HepG2 (cell line): ENCODE results near the gene RNPS1.

ENCODE experiments used
- KLF16 ChIP-seq, 2 experiments: sonication (generic) in 1 of 2; formaldehyde crosslinking in 1 of 2; IDR thresholded peaks; 2 replicates each; pipeline versions ENCODE4 v1.6.1 to v1.8.0; 2016 to 2023; ENCODE audit warnings: missing genetic modification reagents in 2 of 2, missing compliant biosample characterization in 1 of 2
- MEIS2 ChIP-seq: sonication (generic); formaldehyde crosslinking; IDR thresholded peaks from 2 replicates; pipeline ENCODE4 v1.9.0; 2021; ENCODE audit warnings: mild to moderate bottlenecking, missing genetic modification reagents
- RARA ChIP-seq: IDR thresholded peaks from 2 replicates; pipeline ENCODE4 v1.6.1; 2016; ENCODE audit warnings: missing genetic modification reagents, missing compliant biosample characterization
- ZNF629 ChIP-seq: sonication (generic); formaldehyde crosslinking; conservative IDR thresholded peaks from 2 replicates; pipeline ENCODE4 v1.5.0; 2020; ENCODE audit warnings: missing genetic modification reagents

DNA sequence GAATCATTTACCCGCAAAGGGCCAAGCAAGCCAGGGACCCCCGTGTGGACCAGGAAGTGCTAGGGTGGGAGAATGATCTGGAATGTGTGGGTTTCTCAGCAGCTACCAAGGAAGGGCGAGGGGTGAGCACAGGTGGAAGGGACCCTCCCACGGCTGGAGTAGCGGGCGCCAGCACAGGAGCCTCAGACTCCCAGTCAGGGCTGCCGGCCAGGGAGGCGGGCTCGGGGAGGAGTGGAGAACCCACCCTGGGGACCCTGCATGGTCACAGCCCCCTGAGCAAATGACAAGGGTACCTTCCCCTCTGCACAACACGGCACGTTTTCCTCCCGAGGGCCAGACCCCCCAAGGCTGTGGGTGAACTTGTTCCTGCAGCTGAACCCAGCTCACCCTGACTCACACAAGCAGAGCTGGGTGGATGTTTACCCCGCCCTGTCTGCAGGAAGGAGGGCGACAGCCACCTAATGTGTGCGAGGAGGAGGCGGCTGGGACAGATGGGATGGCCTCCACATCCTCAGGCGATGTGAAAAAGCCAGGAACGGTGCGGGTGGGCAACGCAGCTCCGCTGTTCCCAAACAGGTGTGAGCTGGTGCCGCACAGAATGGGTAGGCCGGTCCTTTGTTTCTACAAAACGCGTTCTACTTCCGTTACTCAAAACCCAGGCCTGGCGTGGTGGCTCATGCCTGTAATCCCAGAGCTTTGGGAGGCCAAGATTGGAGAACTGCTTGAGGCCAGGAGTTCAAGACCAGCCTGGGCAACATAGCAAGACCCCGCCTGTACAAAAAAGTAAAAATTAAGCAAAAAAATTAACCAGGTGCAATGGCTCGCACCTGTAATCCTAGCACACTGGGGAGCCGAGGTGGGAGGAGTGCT is 22.8 kb downstream of the RNPS1 start:
- TF ChIP-seq RARA (CRISPR knock-in tag): no peak
- TF ChIP-seq MEIS2: no peak
- TF ChIP-seq KLF16 (CRISPR knock-in tag; IDR thresholded peaks at IDR 0.05): no peak
- TF ChIP-seq ZNF629 (CRISPR knock-in tag): no peak
